Measurements from ENCODE around the gene NPHP4. TPM values are rescaled to one million over a fixed set of nuclear protein-coding genes. Genes with fewer than 3 reads are reported as not detected.

NPHP4 gene
- total and polyA plus RNA-seq, 2 donors (not counting 3 experiments of a cell fraction or from before 2014, with no cell fraction given), result 4.4 to 11.7 TPM

- H4K20me1 ChIP-seq (replicated peaks; ENCODE audit: control insufficient read depth, extremely low read depth, insufficient read depth, low read length), result no peaks in the 10 kb centered on the region
- no peaks in the 10 kb centered on the region for H3K9me3 ChIP-seq (replicated peaks; ENCODE audit: control insufficient read depth, insufficient read depth, low read length)
- no peak overlapping the region for H3K4me3 ChIP-seq (replicated peaks in 1 of 3; ENCODE audit: insufficient read depth in 1 of 3, low read depth in 1 of 3, low read length in 3 of 3)
- H2AFZ ChIP-seq (ENCODE audit: low read depth, low read length), result no peak overlapping the region
- dilution Hi-C loops (cut with MboI; ENCODE audit: extremely low pct_ligation_motif_present, low sequenced_read_pairs) (no loop called here), intact Hi-C loops (cut with micrococcal nuclease) (no loop called here)
- no peak overlapping the region for H3K4me2 ChIP-seq (ENCODE audit: insufficient read depth, low read length)
- DNase-seq (ENCODE audit: low read depth, low spot score) (no peak), FAIRE-seq (no peak)
- ChIA-PET POLR2A (no interaction called here), CTCF (no interaction called here)
- H3K9me1 ChIP-seq (replicated peaks; ENCODE audit: control insufficient read depth, extremely low read depth, insufficient read depth, low read length), result no peaks in the 10 kb centered on the region
- TF ChIP-seq JUN (IDR thresholded peaks at IDR 0.05; ENCODE audit: borderline replicate concordance, insufficient read depth, insufficient read length, low read depth) (no peak), FOS (IDR thresholded peaks at IDR 0.05; ENCODE audit: borderline replicate concordance, insufficient read depth, low read length) (no peak), GATA2 (IDR thresholded peaks at IDR 0.05; ENCODE audit: insufficient read depth, insufficient read length, low read depth, low read length) (no peak), CTCF (IDR thresholded peaks at IDR 0.05; ENCODE audit: extremely low read depth in 1 of 2, insufficient read depth in 1 of 2, low read depth in 1 of 2, low read length in 2 of 2) (no peak), MAX (IDR thresholded peaks at IDR 0.05; ENCODE audit: insufficient read depth, insufficient read length) (no peak), EZH2 (IDR thresholded peaks at IDR 0.05; ENCODE audit: borderline replicate concordance, low read depth, low read length, severe bottlenecking) (no peak), POLR2AphosphoS5 (IDR thresholded peaks at IDR 0.05; ENCODE audit: insufficient read depth, low read depth, low read length) (no peak), POLR2A (IDR thresholded peaks at IDR 0.05; ENCODE audit: low read depth, low read length) (no peak), MYC (IDR thresholded peaks at IDR 0.05; ENCODE audit: low read depth, low read length) (no peak)
- no peak overlapping the region for H3K27ac ChIP-seq (ENCODE audit: insufficient read depth, low read depth, low read length)
- no peaks in the 10 kb centered on the region for H3K27me3 ChIP-seq (ENCODE audit: control insufficient read depth in 2 of 2, insufficient read depth in 2 of 2, low read length in 2 of 2)
- H3K79me2 ChIP-seq (ENCODE audit: control insufficient read depth, insufficient read depth, low read length), result no peaks in the 10 kb centered on the region
- no peaks in the 10 kb centered on the region for H3K36me3 ChIP-seq (ENCODE audit: control insufficient read depth in 2 of 2, extremely low read depth in 1 of 2, insufficient read depth in 2 of 2, low read length in 2 of 2)
- no peaks in the 10 kb centered on the region for H3K4me1 ChIP-seq (ENCODE audit: control insufficient read depth, extremely low read depth, insufficient read depth, low read length)
- no peak overlapping the region for H3K9ac ChIP-seq (replicated peaks; ENCODE audit: extremely low read depth, insufficient read depth, low read length)
- no TSS peak for BruUV-seq (replicated peaks)
These were observed 87.7 kb downstream of the NPHP4 start for GRCh38 chr1:5904551-5904950.

Data from endothelial cell of umbilical vein (primary cell).